GM12892 (cell line): ENCODE results near the gene ADRA2C.

Experiments used
- DNase-seq: peaks from one replicate; pipeline ENCODE4 v3.0.0; 2011; ENCODE audit not compliant: insufficient read length
- FAIRE-seq: peaks from 2 replicates; lab custom pipeline; 2011; peaks lifted over from hg19 to GRCh38; lab: Jason Lieb, UNC
- POLR2A ChIP-seq: IDR thresholded peaks from 2 replicates; pipeline ENCODE4 v1.6.1; 2011; ENCODE audit warnings: low read depth, low read length, control low read depth
- POLR2AphosphoS5 ChIP-seq: IDR thresholded peaks from 2 replicates; pipeline ENCODE4 v1.6.1; 2011; ENCODE audit warnings: low read depth, low read length, control low read depth
- TAF1 ChIP-seq: IDR thresholded peaks from 2 replicates; pipeline ENCODE4 v1.6.1; 2011; ENCODE audit warnings: low read depth, mild to moderate bottlenecking, control low read depth, low read length, borderline replicate concordance

ADRA2C gene

DNA sequence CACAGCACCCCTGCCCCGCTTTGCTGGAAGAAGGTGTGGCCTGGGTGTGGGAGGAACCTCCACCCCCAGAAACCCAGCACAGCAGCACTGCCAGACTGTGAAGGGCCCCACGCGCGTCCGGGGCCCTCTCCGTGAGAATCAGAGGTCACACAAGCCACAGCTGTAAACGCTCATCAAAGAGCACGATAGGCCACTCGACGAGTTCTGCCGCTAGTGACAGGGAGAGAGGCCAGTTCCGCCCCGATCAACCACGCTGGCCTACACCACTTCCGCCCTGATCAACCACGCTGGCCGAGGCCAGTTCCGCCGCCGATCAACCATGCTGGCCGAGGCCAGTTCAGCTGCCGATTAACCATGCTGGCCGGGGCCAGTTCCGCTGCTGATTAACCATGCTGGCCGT lies 25.9 kb upstream of the ADRA2C start:
- FAIRE-seq (no peak), DNase-seq (no peak)
- TF ChIP-seq TAF1 (no peak), POLR2A (no peak), POLR2AphosphoS5 (no peak)

GRCh38 chr4:3741217-3742011 lies 24.8 kb upstream of the ADRA2C start:
- TF ChIP-seq POLR2A, result no peak
- DNase-seq, result no peak
- no peak for FAIRE-seq

- DNase-seq (no peak), FAIRE-seq (no peak)
- no peak for TF ChIP-seq TAF1
- no peak for TF ChIP-seq POLR2AphosphoS5
- no peak for TF ChIP-seq POLR2A
Observed at GRCh38 chr4:3742610-3743009, 23.6 kb upstream of the ADRA2C start.

GRCh38 chr4:3744232-3744631 lies 22.0 kb upstream of the ADRA2C start:
- DNase-seq, result no peak
- TF ChIP-seq POLR2A, result no peak
- no peak for TF ChIP-seq POLR2AphosphoS5
- no peak for TF ChIP-seq TAF1
- FAIRE-seq, result no peak

GRCh38 chr4:3744901-3745300 lies 21.3 kb upstream of the ADRA2C start:
- TF ChIP-seq POLR2AphosphoS5, result no peak
- no peak for TF ChIP-seq TAF1
- no peak for TF ChIP-seq POLR2A
- no peak for DNase-seq
- no peak for FAIRE-seq

- TF ChIP-seq POLR2AphosphoS5, result no peak
- no peak for TF ChIP-seq POLR2A
- TF ChIP-seq TAF1, result no peak
- no peak for FAIRE-seq
Observed at GRCh38 chr4:3745886-3746656, 20.1 kb upstream of the ADRA2C start.

DNA sequence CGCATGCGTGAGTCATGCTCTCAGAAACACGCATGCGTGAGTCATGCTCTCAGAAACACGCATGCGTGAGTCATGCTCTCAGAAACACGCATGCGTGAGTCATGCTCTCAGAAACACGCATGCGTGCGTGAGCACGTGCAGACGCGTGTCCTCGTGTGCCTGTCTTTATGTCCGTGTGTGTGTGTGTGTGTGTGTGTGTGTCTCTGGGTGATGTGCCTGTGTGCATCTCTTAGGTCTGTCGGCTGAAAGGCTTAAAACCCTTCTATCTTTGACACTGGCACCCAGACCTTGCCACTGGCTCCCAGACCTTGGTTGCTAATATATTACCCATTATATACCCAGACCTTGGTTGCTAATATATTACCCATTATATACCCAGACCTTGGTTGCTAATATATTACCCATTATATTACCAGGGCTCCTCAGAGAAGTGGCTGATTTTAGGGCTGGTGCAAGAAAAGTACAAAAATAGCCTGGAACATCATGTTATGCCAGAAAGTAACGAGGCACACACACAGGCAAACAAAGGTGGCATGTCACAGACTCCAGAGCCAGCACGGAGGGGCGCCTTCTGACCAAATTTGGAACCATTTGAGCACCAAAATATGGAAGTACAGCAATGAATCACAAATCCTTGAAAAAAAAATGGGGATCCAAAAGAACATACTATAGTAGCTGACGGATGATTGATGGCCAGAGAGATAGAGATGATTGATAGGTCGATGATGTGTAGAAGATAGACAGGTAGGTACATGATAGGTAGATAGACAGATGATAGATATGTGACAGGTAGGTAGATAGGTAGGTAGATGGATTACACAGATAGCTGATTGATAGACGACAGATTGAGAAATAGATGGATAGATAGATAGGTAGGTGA lies 19.2 kb upstream of the ADRA2C start:
- DNase-seq (no peak), FAIRE-seq (no peak)
- no peak for TF ChIP-seq POLR2AphosphoS5
- no peak for TF ChIP-seq POLR2A
- TF ChIP-seq TAF1, result no peak

More at GRCh38 chr4:3745886-3746656, 20.1 kb upstream of the ADRA2C start:
- no peak for DNase-seq

- FAIRE-seq (no peak), DNase-seq (no peak)
Observed at GRCh38 chr4:3747581-3747904, 18.6 kb upstream of the ADRA2C start.

GRCh38 chr4:3748136-3748898 lies 17.9 kb upstream of the ADRA2C start:
- no peak for FAIRE-seq
- TF ChIP-seq TAF1, result no peak
- no peak for TF ChIP-seq POLR2A
- no peak for TF ChIP-seq POLR2AphosphoS5
- no peak for DNase-seq

More at GRCh38 chr4:3747581-3747904, 18.6 kb upstream of the ADRA2C start:
- TF ChIP-seq POLR2A, result no peak
- no peak for TF ChIP-seq POLR2AphosphoS5
- TF ChIP-seq TAF1, result no peak

- TF ChIP-seq TAF1, result no peak
- no peak for TF ChIP-seq POLR2AphosphoS5
- no peak for TF ChIP-seq POLR2A
- DNase-seq, result no peak
- FAIRE-seq, result no peak
Observed at GRCh38 chr4:3749081-3749480, 17.1 kb upstream of the ADRA2C start.

GRCh38 chr4:3750334-3750733 lies 15.9 kb upstream of the ADRA2C start:
- TF ChIP-seq POLR2A (no peak), POLR2AphosphoS5 (no peak), TAF1 (no peak)
- DNase-seq (no peak), FAIRE-seq (no peak)
